Thoracic aorta (tissue), 2 donors: ENCODE measurements around the gene ATP1A2. TPM values are rescaled to one million over a fixed set of nuclear protein-coding genes. Genes with fewer than 3 reads are reported as not detected.
A peak's percentile ranks its signal among the peaks of the same experiment; 100 is the strongest.

Experiments
- ATAC-seq: fragments of 150-250 bp; one replicate; pipeline ENCODE4 v1.8.0; 2017; ENCODE audit warnings: low read depth; ENCODE audit not compliant: insufficient number of reproducible peaks, low FRiP score
- DNase-seq: peaks from one replicate; pipeline ENCODE4 v3.0.0-alpha.2; 2020; ENCODE audit warnings: low spot score
- H3K27ac ChIP-seq, 2 donors: fragments of 200-600 bp; sonication (generic); 1 replicate in 1 of 2; 2 replicates in 1 of 2; pipeline ENCODE4 v1.5.1; 2016; ENCODE audit warnings: mild to moderate bottlenecking in 2 of 2, moderate library complexity in 2 of 2
- H3K27me3 ChIP-seq: fragments of 200-600 bp; sonication (generic); replicated peaks from 2 replicates; pipeline ENCODE4 v1.6.0; 2016; ENCODE audit warnings: mild to moderate bottlenecking; ENCODE audit not compliant: insufficient read depth
- H3K36me3 ChIP-seq: fragments of 200-600 bp; sonication (generic); one replicate; pipeline ENCODE4 v1.5.1; 2016
- H3K4me1 ChIP-seq, 2 donors: fragments of 200-600 bp; sonication (generic); 1 replicate in 1 of 2; 2 replicates in 1 of 2; pipeline versions ENCODE4 v1.5.1 to v1.6.0; 2016; ENCODE audit warnings: low read depth in 2 of 2, mild to moderate bottlenecking in 1 of 2; ENCODE audit not compliant: control insufficient read depth in 1 of 2
- H3K4me3 ChIP-seq: fragments of 200-600 bp; sonication (generic); 2 replicates; pipeline ENCODE4 v1.5.1; 2016; ENCODE audit warnings: mild to moderate bottlenecking
- H3K9me3 ChIP-seq: fragments of 200-600 bp; sonication (generic); 2 replicates; pipeline ENCODE4 v1.5.1; 2016
- CTCF ChIP-seq: fragments of 200-600 bp; sonication (generic); IDR thresholded peaks from one replicate; pipeline ENCODE4 v1.5.1; 2019; ENCODE audit warnings: antibody characterized with exemption
- total RNA-seq, 2 donors: library from RNA; depleted of rRNA; stranded (reverse); fragments of >200 nt; gene quantifications; one replicate each; pipeline versions ENCODE4 v1.1.0 to v1.2.3, GENCODE V29; 2016

The ATP1A2 gene
- total RNA-seq, 2 donors from 2014 or later, result 86.0 to 146 TPM

- Histone ChIP-seq H3K4me1 (peaks cover 35 to 82% of the 10 kb centered on the region in 2 donors), H3K27ac (peak overlapping the region; percentile 77 to 92), H3K27me3 (no peaks in the 10 kb centered on the region), H3K4me3 (peak overlapping the region; percentile 79), H3K9me3 (no peaks in the 10 kb centered on the region), H3K36me3 (peaks cover 14% of the 10 kb centered on the region)
- no peak for TF ChIP-seq CTCF
- ATAC-seq (no peak), DNase-seq (peak; percentile 50)
These were observed 956 bp downstream of the ATP1A2 start for GRCh38 chr1:160116283-160117147.

GRCh38 chr1:160117300-160117699 is 1.7 kb downstream of the ATP1A2 start:
- peak overlapping the region; percentile 79 for H3K4me3 ChIP-seq
- ATAC-seq, result no peak
- peaks cover 35 to 82% of the 10 kb centered on the region in 2 donors for H3K4me1 ChIP-seq

GRCh38 chr1:160117709-160118183 is 2.2 kb downstream of the ATP1A2 start:
- ATAC-seq (no peak), DNase-seq (no peak)
- peaks cover 16% of the 10 kb centered on the region for H3K36me3 ChIP-seq
- H3K27me3 ChIP-seq, result no peaks in the 10 kb centered on the region
- H3K9me3 ChIP-seq, result no peaks in the 10 kb centered on the region
- H3K4me1 ChIP-seq, result peaks cover 35 to 83% of the 10 kb centered on the region in 2 donors
- H3K27ac ChIP-seq, result peak overlapping the region; percentile 77 to 92
- no peak for TF ChIP-seq CTCF
- peak overlapping the region; percentile 79 for H3K4me3 ChIP-seq

More at GRCh38 chr1:160117300-160117699, 1.7 kb downstream of the ATP1A2 start:
- no peaks in the 10 kb centered on the region for H3K27me3 ChIP-seq
- peak overlapping the region; percentile 77 to 92 for H3K27ac ChIP-seq
- DNase-seq, result no peak
- TF ChIP-seq CTCF, result no peak
- H3K9me3 ChIP-seq, result no peaks in the 10 kb centered on the region
- peaks cover 16% of the 10 kb centered on the region for H3K36me3 ChIP-seq

GRCh38 chr1:160118928-160119327 is 3.4 kb downstream of the ATP1A2 start:
- H3K27ac ChIP-seq, result peak overlapping the region in 1 of 2 donors; percentile 44

More at GRCh38 chr1:160118928-160119327, 3.4 kb downstream of the ATP1A2 start:
- Histone ChIP-seq H3K27me3 (no peaks in the 10 kb centered on the region), H3K4me1 (peaks cover 30 to 84% of the 10 kb centered on the region in 2 donors), H3K9me3 (no peaks in the 10 kb centered on the region), H3K4me3 (peak overlapping the region; percentile 79), H3K36me3 (peaks cover 26% of the 10 kb centered on the region)
- DNase-seq (no peak), ATAC-seq (no peak)
- TF ChIP-seq CTCF, result no peak
